Colon (tissue), 2 donors: ENCODE results near the gene PCYT2.

Experiments used
- FAIRE-seq: peaks from 2 replicates; lab custom pipeline; 2012; peaks lifted over from hg19 to GRCh38; lab: Jason Lieb, UNC
- donor health status: control.
- donor health status: control.

The PCYT2 gene

DNA sequence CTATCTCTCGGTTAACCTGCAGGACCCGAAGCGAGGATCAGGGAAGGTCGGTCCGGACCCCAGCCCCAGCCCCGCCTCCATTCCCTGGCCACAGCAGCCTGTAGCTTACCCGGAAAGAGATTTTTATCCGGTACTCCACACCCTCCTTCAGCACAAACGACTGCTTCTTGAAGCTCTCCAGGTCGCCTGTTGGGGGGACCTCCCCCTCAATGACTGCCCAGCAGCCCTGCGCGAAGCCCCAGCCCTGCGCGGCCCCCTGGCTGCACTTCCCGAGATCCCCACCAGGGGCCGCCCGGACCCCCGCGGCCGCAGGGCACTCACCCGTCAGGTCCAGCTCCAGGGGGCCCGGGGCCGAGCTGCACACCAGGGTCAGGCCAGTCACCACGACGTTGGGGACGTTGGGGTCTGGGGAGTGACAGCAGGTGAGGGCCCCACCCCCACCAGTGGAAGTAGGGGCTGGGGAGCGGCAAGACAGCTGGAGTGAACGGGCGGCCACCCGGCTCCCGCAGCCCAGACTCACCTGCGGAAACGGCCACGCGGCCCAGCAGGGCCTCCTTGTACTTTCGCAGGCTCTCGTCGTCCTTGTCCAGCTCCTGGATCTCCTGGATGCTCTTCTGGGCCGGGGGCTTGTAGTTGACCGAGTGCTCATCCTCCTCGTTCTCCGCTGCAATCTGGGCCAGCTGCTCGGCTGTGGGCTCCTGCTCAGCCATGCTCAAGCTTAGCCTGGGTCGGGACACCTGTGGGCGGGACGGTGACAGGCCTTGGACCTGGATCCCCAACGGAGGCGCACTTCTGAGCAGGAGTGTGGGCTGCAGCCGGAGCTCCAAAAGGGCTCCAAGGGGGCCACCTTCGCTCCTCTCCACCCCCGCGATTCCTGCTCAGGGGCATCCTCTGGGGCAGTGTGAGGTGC lies 41.7 kb downstream of the PCYT2 start:
- no peak for FAIRE-seq

DNA sequence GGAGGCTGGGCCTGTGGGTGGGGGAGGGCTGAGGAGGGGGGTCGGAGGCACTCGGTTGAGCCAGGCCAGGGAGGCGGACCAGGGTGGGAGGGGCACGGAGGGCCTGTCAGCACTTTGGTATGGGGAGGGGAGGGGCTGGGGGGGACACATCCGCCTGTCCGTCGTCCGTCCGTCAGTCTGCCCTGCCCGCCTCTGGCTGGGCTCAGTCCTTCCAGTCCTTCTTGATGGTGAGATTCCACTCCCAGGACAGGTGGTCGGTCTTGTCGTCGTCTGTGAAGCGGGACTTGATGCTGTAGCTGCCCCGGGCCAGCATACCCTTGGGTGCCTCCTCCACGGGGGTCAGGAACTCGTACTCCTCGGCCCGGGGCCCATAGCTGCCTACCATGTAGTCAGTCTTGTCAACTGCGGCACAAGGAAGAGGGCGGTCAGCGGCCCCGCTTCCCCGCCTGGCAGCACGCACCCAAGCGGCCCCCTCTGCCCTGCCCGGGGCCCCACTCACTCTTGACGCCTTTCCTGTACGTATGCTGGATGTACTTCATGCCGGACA lies 42.5 kb downstream of the PCYT2 start:
- FAIRE-seq: no peak

DNA sequence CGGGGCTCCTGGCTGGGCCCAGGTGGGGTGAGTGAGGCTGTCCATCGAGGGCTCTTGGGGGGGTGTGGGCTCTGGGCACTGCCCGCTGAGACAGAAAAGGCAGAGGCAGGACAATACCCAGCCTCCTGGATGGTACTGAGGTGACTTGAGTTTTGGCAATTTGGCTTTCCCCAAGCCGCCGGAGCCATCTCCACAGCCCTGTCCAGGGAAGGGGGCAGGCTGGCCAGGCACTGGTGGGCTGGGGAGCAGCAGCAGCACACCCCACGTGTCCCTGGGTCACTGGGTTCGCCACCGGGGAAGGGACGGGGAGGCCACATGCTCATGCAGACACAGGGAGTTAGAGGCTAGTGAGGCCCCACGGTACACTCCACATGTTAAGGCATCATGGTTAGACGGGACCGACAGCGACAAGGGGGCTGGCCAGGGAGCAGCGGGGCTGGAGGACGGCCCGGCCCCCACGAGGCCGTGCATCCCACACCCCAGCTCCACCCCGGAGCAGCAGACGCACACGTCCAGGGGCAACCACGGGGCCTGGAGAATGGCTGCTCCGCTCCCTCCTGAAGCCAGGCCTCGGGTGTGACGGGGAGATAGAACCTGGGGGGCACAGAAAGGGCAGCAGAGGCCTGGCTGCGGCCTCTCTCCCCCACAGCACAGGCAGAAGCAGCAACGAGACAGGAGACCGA lies 43.1 kb downstream of the PCYT2 start:
- FAIRE-seq: no peak

DNA sequence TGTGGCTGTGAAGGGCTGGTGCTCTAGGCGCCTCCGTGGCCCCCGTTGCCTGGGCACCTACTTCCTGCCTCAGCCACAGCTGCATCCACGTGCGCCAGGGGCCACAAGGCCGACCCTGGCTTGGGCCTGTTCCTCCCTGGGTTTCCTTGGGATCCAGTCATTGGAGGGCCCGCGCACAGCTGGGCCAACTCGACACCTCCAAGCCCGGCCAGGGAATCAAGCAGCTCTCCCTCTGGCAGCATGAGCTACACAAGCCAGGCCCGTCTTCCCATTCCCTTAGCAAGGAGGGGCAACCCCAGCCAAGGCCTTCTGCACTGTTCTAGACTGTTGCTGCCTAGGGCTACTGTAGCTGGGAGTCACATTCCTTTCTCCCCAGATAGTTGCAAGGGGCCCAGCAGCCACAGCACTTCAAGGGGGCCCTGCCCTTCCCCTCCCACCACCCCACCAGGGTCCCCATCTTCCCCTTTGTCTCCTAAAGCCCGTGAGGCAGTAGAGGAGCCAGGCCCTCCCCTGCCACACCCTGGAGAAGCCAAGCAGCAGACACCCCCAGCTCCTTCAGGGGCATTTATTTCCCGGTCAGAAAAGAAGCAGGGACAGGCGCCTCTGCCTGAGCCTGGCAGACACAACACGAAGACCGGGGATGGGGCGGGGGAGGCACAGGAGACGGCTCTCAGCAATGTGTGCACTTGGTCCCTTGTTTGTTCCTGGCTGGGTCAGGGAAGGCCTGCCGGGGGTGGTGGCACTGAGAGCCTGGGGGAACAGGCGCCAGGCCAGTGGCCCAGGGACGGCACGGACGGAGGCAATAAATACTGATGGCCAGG lies 43.8 kb downstream of the PCYT2 start:
- FAIRE-seq: no peak

DNA sequence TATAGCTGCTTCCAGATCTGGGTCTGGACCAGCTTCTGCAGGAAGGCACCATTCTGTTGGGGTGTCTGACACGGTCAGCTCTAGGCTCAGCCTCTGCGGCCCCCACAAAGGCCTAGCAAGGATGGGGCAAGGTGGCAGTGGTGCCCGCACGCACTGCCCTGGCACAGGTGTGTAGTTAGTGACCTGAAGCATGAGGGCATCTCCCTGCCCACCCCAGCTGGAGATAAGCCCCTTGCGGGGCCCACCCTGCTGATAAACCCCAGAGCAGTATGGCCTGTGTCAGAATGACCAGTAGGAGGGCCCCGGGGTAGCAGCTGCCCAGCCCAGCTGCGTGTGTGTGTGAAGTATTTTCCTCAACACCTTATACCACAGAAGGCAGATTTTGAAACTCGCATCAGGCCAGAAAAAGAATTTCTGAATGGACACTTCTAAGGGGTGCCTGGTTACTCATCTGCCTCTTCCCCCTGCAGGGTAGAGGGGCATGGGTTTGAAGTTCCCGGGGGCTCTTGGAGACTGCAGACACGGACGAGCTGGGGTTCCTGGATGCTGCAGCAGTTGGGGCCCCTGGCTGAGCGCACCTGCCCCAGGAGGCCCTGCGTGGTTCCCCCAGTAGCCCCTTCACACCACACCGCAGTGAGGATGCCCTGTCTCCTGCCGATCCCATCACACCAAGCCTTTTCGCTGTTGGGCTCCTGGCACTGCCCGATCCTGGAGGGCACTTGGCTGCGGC lies 44.6 kb downstream of the PCYT2 start:
- FAIRE-seq: no peak

DNA sequence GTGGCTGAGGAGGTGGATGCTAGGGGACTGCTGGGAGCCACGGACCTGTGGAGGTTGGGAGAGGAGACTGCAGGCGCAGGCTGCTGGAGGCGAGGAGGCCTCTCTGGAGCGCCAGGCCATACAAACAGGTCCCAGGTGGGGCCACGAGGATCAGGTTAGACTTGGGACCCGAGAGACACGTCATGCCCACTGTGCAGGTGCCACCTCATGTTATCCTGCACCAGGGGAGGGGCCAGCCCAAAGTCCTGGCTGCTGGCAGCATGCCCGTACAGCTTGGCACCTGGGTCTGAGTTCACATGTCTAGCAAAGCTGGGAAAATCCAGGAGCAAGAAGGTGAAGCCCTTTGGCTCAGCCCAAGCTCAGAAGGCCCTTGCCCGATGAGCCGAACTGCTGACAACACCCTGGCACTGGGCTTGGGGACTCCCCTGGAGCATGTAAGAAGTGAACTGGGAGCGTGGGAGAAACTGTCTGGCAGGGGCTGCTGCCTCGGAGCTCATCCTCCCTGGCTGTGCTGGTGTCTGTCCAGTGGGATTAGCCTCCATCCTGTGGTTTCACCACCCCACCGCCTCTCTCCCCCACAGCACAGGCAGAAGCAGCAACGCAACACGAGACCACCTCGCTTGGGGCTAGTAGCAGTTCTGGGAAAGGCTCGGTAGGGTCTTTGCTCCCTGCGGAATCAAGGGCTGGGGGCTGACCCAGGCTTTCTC lies 45.3 kb downstream of the PCYT2 start:
- no peak for FAIRE-seq

DNA sequence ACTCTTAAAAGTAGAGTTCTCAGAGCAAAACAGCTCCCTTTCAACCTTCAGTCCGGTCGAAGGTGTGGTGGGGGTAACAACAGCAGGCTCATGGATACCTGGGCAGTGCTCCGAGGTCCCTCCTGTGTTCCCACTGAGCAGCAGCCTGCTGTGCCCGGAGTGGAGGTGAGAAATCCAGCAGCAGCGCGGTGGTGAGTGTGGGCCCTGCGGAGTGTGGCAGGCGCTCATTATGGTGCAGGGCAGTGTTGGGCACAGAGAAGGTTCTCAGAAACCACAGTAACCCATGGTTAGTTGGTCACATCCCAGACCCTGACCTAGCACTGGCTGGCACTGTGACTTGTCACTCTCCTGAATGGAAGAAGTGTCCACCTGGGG lies 45.9 kb downstream of the PCYT2 start:
- no peak for FAIRE-seq

DNA sequence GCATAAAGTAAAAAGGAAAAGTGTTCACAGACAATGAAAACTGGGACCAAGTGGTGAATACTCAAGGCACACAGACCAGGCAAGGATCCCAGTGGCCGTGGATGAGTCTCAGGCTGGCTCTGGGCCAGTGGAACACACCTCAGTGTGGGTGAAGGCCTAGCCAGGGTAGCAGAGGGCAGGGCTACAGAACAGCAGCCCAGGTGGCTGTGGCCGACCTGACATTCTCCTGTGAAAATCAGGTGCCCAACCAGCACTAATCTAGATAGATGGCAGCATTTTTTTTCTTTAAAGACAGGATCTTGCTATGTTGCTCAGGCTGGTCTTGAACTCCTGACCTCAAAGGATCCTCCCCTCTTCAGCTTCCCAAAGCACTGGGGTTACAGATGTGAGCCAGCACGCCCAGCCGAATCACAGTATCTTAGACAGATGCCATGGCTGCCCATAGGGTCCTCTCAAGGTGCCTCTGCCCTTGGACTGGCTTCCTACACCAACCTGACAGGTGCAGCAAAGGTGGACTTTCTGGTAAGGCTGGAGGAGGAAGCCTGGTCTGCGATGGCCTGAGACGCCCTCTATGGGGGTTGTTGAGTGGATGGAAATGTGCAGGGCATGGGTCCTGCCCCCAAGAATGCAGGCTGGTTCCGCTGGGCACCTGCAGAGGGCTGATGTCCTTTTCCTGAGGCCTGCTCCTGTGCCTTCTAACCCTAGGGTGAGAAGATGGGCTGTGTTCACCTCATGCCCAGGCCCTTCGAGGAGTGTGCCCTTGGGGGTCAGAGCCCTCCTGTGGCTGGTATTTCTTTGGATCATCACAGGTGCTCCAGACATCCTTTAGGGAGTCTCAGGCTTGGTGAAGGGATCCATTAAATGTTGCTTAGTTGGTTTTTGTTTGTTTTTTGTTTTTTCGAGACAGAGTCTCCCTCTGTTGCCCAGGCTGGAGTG lies 47.1 kb downstream of the PCYT2 start:
- FAIRE-seq: no peak

DNA sequence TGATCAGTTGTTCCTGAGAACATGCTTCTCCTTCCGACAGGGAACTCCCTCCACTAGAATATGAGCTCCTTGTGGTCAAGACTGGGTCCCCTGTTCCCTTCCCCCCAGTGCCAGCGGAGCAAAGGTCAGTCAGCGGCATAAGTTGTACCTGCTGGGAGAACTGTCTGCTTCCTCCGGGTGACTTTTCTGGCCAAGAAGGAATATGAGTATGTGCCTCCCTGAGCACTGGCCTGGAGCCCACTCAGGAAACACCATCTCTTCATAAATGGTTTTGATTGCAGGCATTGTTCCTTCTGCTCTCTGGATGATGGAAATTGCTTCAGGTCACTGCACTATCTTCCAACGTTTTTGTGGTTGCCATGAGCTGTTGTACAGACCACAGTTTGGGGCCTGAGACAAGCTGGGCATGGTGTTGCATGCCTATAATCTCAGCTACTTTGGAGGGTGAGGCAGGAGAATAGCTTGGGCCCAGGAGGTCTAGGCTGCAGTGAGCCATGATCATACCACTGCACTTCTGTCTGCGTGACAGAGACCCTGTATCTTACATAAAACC lies 48.0 kb downstream of the PCYT2 start:
- FAIRE-seq: no peak

DNA sequence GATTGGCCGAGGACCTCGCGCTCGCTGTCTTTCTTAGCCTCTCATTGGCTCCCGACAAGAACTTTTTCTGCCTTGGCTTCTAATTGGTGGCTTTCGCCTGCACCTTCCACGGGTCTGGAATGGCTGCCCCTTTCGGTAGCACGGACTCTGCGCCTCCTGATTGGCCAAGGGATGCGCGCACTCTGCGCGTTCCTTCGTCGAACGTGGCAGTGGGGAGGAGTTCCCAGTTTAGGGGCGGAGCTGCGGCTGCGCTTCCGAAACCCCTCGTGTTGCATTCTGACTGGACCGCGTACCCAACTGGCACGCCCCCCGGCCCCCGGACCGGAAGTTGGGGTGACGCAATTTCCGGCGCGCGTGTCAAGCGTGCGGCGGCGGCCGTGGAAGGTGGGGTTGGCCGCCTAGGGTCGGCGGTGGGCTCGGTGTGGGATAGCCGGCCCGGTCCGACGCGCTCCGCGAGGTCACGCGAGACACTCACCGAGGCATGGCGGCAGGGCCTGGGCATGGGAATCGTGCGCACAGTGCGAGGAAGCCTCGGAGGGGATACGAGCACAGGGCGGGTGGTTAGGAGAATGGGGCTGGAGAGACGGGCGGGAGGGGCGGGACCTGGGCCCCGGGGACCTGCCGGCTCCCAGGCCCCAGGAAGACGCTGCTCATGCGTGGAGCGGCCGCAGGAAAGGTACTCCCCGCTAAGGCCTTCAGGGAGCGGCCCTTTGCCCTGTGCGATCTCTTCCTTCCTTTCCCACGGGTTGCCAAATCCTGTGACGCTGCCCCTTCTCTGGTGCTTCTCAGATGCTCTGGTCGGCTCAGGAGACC lies 50.2 kb downstream of the PCYT2 start:
- FAIRE-seq: no peak

DNA sequence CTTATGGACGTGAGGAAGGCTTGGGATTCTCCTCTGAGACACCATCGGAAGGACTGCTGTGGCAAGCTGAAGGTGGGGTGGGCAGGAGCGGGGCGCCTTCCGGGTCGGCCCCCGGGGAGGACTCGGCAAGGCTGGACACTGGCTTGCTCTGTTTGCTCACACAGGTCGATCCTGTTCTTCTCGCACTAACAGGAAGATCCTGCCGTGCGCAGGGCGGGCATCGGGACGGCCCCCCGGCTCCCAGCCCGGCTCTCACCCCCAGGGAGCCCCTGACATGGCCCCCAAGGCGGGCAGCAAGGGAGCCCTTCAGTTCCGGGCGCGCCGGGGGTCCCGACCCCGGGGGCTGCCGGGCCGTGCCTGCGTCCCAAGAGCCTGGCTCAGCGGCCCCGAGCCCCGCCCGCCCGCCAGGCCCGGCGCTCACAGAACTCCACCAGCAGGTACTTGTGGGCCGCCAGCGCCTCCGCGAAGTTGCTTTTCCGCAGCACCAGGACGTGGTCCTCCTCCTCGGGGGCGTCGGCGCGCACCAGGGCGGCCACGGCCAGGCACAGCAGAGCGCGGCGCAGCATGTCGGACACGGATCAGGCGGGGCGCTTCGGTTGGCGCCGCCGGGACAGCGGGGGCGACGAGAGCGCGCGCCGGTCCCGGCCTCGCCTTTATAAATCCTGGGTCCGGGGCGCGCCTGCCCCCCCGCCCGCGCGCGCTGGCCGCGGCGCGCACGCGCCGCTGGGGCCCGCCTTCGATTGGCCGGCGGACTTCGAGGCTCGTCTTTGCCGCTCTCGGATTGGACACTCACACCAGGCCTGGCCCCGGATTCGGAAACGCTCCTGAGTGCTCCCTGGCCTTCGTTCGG lies 51.1 kb downstream of the PCYT2 start, which contains the start of gene P4HB:
P4HB (minus strand) TSS at position 630 of the 850 bp plus-strand sequence; CDS start at position 566, 64 bp downstream.
- FAIRE-seq: no peak

DNA sequence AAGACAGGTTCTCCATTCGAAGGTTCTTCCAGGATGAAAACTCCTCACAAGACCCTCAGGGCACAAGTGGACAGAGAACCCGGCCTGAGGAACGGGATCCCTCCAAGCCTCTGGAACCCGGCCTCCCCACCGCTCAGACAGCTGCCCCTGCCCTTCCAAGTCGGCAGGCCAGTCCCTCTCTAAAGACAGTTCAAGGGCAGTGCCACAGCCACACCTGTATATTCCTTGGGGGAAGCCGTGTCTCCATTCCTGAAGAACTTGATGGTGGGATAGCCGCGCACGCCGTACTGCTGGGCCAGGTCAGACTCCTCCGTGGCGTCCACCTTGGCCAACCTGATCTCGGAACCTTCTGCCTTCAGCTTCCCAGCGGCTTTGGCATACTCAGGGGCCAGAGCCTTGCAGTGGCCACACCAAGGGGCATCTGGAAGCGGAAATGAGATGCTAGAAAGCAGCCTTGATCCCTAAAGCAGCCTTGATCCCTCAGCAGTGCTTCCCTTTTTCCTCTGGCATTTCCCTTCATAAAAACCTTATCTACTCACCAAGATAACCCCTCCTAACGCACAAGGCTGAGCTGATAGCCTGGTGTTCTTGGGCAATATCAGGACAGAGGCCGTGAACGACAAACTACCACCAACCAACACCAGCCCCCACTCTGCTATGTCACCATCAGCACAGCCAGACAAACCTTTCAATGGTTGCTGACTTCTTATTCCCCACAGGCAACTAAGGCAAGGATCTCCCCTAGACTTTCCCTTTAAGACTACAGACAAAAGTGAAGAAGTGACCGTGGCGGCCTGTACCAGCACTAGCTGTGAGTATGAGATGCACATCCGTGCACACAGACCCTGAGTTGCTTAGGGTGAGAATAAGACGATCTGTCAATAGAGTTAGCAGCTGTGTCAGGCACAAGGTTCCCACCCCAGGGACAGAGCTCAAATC lies 52.0 kb downstream of the PCYT2 start:
- FAIRE-seq: no peak

DNA sequence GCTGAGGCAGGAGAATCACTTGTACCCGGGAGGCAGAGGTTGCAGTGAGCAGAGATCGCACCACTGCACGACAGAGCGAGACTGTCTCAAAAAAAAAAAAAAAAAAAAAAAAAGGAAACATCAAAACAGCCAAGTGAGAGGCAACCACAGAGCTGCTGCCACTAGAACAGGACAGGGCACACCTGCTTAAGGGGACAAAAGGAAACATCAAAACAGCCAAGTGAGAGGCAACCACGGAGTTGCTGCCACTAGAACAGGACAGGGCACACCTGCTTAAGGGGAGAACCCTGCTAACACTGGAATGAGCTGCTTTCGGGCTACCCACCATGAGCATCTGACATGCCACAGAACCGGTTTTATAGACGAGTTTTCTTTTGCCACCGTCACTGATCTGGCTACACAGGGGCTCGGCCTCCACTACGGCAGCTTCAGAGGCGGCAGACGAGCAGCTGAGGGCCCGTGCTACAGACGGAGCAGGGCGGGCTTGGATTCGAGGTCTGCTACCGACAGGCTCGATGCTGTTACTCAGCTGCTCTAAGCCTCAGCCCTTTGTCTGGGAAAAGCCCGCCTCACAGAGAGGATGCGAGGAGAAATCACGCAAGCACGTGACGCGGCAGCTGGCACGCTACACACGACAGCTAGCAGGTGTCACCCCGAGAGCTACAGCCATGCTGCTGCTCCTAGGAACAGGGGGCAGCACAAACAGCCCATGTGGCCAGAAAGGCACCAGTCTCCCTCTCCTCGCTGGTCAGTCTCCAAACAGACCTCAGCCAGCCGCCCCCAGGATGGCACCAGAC lies 52.8 kb downstream of the PCYT2 start:
- no peak for FAIRE-seq

DNA sequence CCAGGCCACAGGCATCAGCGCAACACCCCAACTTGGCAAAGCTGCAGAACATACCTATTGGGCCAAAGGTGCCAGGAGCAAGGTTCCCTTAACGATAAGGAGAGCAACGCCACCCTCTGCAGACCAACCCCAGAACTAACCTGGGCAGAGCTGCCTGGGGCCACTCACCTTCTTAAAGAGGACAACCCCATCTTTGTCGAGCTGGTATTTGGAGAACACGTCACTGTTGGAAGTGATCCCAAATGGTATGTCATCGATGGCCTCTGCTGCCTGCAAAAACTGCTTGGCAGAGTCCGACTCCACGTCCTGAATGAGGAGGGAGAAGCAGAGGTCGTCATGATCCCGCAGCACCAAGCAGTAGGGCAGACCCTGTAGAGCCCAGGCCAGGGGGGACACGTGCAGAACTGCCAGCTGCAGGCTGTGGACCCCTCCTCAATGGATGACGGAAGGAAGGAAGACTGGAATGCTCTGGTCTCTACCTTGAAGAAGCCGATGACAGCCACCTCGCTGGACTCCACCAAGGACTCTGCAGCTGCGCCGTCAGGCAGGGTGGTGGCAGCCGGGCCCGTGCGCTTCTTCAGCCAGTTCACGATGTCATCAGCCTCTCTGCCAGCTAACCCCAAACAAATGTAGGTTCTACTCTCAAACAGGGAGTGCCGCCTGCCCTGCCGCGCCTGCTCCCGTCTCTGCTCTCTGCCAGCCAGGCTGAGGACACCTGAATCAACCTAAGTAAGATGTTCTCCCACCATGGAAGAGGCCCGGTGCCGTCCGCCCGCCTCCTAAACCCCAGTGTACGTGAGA lies 56.0 kb downstream of the PCYT2 start:
- no peak for FAIRE-seq

DNA sequence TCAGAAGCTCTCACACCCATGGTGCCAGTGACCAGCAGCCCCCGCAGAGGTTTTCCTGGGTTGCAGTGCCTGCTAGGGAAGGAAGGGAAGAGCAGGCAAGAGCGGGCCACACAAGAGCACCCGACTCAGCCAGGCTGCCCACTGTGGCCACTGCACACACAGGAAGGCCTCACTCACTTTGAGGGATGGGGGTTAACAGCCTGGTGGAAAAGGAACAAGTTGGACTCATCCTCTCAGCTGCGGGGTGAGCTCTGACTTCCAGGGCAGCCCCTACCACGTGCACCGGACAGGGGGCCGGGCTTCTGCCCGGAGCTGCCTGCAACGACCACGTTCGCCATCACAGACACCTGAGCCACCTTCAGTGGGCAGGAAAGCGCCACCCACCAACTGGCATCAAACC lies 59.0 kb downstream of the PCYT2 start:
- FAIRE-seq: no peak
